Stimulated activated naive CD8-positive, alpha-beta T cell treated with anti-CD3 and anti-CD28 coated beads, Interleukin-15, Interleukin-2, amounts not matched to agents 100 ng/mL and 50 ng/mL, for 24 hours (primary cell): ENCODE results near the gene FOXF2.
"Not testable (repeated sequence)": the region's sequence is repeated elsewhere in the genome, so short reads cannot be mapped to it uniquely, and the experiment has no call there.

Source experiments
- H3K27ac Mint-ChIP-seq: one replicate; pipeline ENCODE4 v1.8.0; 2021; ENCODE audit warnings: mild to moderate bottlenecking, mixed read lengths
- H3K27me3 Mint-ChIP-seq: one replicate; pipeline ENCODE4 v1.8.0; 2021; ENCODE audit warnings: mixed read lengths
- H3K36me3 Mint-ChIP-seq: one replicate; pipeline ENCODE4 v1.8.0; 2021; ENCODE audit warnings: low read depth, mixed read lengths
- H3K4me1 Mint-ChIP-seq: one replicate; pipeline ENCODE4 v1.8.0; 2021; ENCODE audit warnings: low read depth, mixed read lengths
- H3K4me3 Mint-ChIP-seq: one replicate; pipeline ENCODE4 v1.8.0; 2021; ENCODE audit warnings: mild to moderate bottlenecking, mixed read lengths
- H3K9me3 Mint-ChIP-seq: one replicate; pipeline ENCODE4 v1.8.0; 2021; ENCODE audit warnings: mixed read lengths

The FOXF2 gene

DNA sequence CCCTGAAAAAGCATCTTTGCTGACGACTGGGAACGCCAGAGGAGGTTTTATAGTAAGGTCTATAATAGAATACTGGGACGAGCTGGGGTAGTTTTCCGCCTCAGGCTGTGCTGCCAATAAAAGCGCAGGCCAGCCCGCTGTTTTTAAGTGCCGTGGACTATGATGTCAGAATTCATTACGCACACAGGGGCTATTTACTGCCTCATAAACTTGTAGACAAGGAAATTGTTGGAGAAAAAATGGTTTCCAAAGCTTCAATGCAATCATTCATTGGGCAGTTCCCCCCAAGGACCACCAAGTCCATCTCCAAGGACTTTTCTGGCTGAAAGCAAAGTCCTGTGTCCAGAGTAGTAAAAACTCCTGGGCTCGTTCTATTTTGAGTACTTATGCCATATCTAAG lies 20.4 kb upstream of the FOXF2 start:
- H3K36me3 Mint-ChIP-seq: no peaks in the 10 kb centered on the region
- no peaks in the 10 kb centered on the region for H3K4me1 Mint-ChIP-seq
- no peak overlapping the region for H3K27ac Mint-ChIP-seq
- H3K9me3 Mint-ChIP-seq: no peaks in the 10 kb centered on the region
- peaks cover 83% of the 10 kb centered on the region for H3K27me3 Mint-ChIP-seq
- H3K4me3 Mint-ChIP-seq: no peak overlapping the region

DNA sequence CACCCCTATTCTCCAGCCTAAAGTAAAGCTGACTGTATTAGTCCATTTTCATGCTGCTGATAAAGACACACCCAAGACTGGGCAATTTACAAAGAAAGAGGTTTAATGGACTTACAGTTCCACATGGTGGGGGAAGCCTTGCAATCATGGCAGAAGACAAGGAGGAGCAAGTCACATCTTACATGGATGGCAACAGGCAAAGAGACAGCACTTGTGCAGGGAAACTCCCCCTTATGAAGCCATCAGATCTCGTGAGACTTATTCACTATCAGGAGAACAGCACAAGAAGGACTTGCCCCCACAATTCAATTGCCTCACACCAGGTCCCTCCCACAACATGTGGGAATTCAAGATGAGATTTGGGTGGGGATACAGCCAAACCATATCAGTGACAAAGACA lies 19.7 kb upstream of the FOXF2 start:
- H3K27ac Mint-ChIP-seq, H3K9me3 Mint-ChIP-seq, H3K36me3 Mint-ChIP-seq, H3K4me3 Mint-ChIP-seq, H3K4me1 Mint-ChIP-seq: not testable (repeated sequence)
- H3K27me3 Mint-ChIP-seq: peaks cover 83% of the 10 kb centered on the region

DNA sequence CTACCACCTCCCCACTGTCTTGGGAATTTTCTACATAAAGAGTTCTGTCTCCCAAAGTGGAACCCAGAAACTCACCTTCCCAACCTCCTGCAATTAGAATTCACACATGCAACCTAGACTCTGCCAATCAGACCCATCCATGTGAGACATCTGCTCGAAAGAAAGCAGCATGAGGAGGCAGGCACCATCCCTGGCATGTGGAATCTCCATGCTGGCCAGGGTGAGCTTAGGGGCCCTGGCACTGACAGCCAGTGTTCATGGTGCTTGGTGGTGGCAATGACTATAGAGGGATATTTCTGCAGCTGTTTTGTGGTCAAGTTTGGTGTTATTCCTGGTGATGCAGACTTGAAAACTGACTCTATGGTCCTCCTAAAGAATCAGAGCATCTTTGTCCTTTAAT lies 17.4 kb upstream of the FOXF2 start:
- Mint-ChIP-seq H3K27me3 (peaks cover 90% of the 10 kb centered on the region), H3K4me1 (no peaks in the 10 kb centered on the region), H3K4me3 (no peak overlapping the region), H3K27ac (no peak overlapping the region), H3K9me3 (no peaks in the 10 kb centered on the region), H3K36me3 (no peaks in the 10 kb centered on the region)

DNA sequence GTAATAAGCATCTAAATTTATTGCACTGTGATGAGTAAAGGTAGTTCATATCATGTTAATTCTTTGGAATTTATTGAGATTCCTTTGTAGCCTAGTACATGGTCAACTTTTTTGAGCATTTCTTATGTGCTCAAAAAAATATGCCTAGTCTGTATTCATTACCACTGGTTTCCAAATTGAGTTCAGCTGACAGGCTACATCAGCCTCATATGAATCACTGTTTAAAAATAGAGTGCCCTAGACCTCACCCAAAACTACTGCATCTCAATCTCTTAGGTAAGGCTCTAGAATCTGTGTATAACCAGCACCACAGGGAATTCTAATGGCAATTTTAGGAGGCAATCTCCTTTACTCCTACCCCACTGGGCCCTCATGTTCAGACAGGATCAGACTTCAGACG lies 16.7 kb upstream of the FOXF2 start:
- Mint-ChIP-seq H3K9me3 (no peaks in the 10 kb centered on the region), H3K27ac (no peak overlapping the region), H3K27me3 (peaks cover 91% of the 10 kb centered on the region), H3K36me3 (no peaks in the 10 kb centered on the region), H3K4me3 (no peak overlapping the region), H3K4me1 (peaks cover 3% of the 10 kb centered on the region)

DNA sequence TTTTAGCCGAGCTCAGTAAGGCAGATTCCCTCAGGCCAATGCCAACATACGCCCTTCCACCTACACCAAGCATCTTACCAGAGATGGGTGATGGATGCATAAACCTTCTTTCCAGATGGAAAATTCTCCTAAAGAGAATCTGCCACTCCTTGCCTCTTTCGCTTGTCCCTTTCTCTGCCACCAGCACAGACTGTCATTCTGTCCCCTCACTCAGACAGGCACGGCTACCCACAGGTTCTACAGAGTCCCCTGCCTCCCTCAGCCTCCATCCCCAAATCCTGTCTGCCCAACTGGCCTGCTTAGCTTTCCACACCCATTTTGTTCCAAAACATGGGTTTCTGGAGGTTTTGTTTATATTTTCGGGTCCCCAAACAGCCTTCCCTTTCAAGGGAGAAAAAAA lies 12.7 kb upstream of the FOXF2 start:
- H3K4me3 Mint-ChIP-seq: no peak overlapping the region
- no peaks in the 10 kb centered on the region for H3K36me3 Mint-ChIP-seq
- H3K27ac Mint-ChIP-seq: no peak overlapping the region
- H3K9me3 Mint-ChIP-seq: no peaks in the 10 kb centered on the region
- peaks cover 31% of the 10 kb centered on the region for H3K4me1 Mint-ChIP-seq
- H3K27me3 Mint-ChIP-seq: peaks cover 86% of the 10 kb centered on the region

DNA sequence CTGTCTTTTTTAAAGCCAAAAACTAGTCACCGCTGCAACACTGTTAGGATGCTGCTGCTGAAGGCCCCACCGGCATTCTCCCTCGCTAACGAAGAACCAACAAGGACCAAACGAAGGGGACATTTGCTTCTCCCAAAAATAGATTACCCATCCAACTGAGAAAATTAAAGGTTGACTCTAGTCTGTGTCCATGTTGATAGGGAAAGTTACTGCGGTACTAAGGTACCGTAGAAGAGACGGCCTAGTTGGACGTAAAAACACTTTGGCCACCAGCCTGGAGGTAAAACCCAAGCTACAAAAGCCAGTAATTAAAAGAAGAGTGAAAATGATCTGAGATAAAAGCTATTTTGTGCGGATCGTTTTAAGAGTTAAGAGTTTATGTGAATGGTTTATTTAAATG lies 11.8 kb upstream of the FOXF2 start:
- Mint-ChIP-seq H3K4me3 (no peak overlapping the region), H3K36me3 (no peaks in the 10 kb centered on the region), H3K27ac (no peak overlapping the region), H3K27me3 (peaks cover 80% of the 10 kb centered on the region), H3K4me1 (peaks cover 31% of the 10 kb centered on the region), H3K9me3 (no peaks in the 10 kb centered on the region)

DNA sequence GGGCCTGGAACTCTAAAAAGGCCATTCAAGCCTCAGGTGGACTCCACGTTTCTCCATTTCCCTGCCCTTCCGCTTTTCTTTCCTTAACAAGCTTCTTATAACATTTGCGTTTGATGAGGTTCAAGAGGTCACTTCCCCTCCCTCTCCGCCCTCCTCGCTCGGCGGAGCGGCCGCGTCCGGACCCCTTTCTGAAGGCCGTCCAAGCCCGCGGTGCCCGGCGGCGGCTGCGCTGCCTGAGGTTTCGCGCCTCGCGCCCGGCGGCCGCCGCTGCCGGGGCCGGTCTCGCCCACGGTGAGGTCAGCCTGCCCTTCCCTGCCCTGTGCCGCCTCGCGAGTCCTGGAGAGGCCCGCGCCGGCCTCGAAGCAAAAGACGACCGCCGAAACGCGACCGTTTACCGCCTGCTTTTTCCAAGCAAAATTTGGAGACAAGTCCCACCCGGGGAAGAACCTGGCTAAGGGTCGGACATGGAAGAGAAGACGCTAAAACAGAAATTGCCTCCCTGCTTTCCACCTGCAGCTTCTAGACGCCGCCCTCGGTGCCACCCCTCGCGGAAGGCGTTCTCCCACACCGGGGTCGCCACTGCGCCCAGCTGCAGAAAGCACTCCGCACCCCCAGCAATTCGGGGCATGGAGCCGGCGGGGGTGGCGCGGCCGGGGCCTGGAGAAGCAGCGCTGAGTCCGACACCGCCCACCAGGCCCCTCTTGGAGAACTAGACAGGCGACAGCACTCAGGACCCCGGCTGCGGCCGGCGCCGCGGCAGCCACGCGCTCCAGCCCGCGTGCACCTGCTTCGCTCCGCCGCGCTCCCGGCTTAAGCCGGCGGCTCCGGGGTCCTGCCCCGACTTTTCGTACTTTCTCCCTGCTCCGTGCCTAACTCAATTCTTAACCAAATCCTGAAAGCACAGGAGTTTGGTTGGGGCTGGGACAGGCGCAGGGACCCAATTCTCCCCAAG lies 11.0 kb upstream of the FOXF2 start:
- Mint-ChIP-seq H3K9me3 (no peaks in the 10 kb centered on the region), H3K27ac (no peak overlapping the region), H3K4me1 (peaks cover 31% of the 10 kb centered on the region), H3K27me3 (peaks cover 79% of the 10 kb centered on the region), H3K4me3 (no peak overlapping the region), H3K36me3 (no peaks in the 10 kb centered on the region)

DNA sequence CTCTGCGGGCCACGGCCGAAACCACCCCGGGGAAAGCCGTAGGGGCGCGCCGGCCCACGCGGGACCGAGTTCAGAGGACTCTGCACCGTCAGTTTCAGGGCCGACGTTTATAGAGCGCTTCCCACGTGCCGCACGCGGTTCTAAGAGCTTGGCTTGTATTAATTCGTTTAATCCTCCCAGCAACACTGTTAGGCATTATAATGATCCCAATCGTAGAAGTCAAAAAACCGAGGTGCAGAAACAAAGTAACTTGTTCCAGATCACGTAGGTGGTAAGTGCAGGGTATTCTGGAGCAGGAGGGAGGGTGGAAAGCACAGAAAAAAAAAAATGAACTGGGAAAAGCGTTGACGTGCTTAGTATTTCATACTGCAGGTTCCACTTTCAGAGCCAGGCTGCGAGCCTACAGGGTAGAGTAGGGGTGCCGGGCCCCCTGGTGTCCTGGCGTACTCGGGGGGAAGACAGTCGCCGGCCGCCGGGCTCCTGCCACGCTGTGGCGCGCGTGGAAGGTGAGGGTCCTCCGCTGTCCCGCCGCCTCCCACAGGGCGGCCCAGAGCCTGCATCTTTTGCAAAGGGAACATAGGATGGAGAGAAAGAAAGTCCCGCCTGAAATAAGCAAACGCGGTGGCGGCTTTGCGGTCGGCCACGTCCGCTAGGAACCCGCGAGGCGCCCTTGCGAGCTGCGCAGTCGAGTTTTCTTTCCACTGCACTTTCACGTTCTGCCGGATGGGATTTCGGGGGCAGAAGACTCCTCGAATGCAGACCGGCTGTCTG lies 10.2 kb upstream of the FOXF2 start:
- peaks cover 31% of the 10 kb centered on the region for H3K4me1 Mint-ChIP-seq
- H3K4me3 Mint-ChIP-seq: peak overlapping the region; percentile 68
- no peaks in the 10 kb centered on the region for H3K36me3 Mint-ChIP-seq
- no peaks in the 10 kb centered on the region for H3K9me3 Mint-ChIP-seq
- H3K27me3 Mint-ChIP-seq: peaks cover 74% of the 10 kb centered on the region
- H3K27ac Mint-ChIP-seq: peak overlapping the region; percentile 53

DNA sequence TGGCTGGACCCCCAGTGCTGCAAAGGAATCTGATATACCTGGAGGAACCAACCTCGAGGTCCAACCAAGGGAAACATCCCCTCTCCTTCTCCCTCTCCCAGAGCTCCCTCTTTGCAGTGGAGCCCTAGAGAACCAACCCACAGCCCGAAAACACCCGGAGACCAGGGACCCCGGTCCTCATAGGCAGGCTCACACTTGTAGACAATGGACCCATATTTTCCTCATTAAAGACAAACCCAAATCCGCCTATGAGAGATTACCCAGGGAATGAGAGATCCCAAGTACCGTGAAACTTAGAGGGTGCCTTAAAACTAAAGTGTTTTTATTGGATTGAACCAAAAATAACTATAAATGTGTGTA lies 9.6 kb upstream of the FOXF2 start:
- H3K4me1 Mint-ChIP-seq: peaks cover 32% of the 10 kb centered on the region
- H3K36me3 Mint-ChIP-seq: no peaks in the 10 kb centered on the region
- no peaks in the 10 kb centered on the region for H3K9me3 Mint-ChIP-seq
- H3K27ac Mint-ChIP-seq: no peak overlapping the region
- peaks cover 72% of the 10 kb centered on the region for H3K27me3 Mint-ChIP-seq
- H3K4me3 Mint-ChIP-seq: peak overlapping the region; percentile 5

DNA sequence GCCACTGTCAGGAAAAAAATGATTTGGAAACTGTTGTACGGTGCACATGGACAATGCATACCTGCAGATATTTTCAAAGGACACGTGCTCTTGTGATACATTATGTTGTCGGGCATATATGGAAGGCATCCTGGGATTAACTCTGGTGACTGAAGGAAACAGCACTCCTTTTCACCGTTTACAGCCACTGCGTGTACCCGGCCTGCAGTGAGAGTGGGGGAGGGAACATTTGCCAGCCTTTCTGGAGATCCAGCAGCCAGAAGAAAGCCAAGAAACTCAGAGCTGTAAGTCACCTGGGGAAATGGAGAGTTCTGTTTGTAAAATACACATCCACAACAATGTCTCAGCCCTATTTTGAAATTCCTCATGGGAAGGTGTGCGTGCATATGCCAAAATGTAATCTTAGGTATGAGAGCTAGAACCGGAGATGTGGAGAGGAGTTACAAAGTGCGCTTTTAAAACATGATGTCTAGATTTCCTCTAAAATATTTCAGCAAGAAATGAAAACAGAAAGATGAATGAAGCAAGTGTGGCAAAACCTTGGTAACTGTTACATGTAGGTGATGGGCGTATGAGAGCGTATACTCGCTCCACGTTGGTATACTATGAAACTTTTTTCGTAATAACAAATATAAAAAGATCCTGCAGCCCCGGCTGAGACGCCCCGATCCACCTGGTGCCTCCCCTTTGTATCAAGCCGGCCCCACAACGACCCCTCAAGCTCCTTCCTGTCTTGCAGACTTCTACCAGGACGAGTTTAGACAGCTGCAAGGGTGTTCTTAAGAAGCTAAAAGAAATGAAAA lies 8.6 kb upstream of the FOXF2 start:
- Mint-ChIP-seq H3K4me3 (peak overlapping the region; percentile 49), H3K9me3 (no peaks in the 10 kb centered on the region), H3K36me3 (no peaks in the 10 kb centered on the region), H3K27ac (no peak overlapping the region), H3K4me1 (peaks cover 41% of the 10 kb centered on the region), H3K27me3 (peaks cover 75% of the 10 kb centered on the region)

DNA sequence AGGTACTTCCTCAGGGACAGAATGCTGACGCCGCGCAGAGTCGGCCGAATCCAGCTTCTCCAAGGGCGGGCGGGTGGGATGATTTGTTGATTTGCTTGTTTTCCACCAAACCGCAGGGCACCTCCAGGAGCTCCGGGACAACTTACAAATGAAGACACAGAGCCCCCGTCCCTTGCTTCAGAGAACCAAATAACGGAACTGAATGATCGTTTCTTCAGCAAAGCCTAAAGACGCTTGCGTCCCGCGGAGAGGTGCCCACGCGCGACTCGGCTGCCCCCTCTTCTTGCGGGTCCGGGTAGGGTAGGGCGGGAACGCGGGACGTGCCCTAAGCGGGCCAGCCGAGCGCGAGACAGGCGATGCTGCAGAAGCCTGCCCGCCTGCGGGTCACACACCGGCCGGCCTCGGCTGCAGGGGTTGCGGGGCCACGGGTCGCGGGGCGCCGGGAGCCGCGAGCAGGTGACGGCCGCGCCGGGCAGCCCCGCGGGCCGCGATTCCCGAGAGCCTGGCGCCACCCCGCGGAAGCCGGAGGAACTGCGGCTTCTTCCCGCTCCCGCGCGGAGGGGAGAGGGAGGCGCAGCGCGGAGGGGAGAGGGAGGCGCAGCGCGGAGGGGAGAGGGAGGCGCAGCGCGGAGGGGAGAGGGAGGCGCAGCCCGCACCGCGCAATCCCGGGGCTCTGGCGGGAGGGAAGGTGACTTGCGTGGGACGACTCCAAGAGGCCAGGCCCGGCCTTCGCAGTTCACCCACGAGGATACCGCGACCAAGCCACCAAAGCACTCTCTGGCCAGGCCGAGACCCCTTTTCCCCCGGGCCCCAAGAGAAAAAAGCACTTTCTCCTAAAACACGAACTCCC lies 7.7 kb upstream of the FOXF2 start:
- H3K4me3 Mint-ChIP-seq: no peak overlapping the region
- no peak overlapping the region for H3K27ac Mint-ChIP-seq
- no peaks in the 10 kb centered on the region for H3K9me3 Mint-ChIP-seq
- H3K36me3 Mint-ChIP-seq: no peaks in the 10 kb centered on the region
- peaks cover 74% of the 10 kb centered on the region for H3K27me3 Mint-ChIP-seq
- H3K4me1 Mint-ChIP-seq: peaks cover 41% of the 10 kb centered on the region

DNA sequence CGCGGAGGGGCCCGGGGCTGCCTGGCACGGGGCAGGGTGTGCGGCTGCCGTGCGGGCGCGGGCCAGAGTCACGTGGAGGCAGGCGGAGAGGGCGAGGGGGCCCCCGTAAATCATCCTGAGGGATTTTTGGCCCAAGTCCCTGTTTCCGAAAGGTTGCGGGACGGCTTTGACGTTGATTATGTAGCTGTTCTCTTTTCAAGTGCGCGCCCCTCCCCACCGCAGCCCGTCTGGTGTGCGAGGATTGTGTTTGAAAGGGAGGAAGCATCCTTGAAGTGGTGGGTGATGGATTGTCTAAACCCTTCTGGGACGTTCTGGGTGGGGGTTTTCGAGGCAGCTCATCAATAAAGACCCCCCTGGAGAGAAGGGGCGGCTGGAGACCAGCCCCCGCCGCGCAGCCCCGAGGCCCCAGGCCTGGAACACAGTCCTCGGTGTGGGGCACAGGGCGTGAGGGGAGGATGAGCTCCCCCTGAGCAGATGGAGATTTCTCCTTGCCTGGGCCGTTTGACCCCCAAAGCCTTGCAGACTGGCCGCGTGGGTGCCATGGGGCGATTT lies 7.0 kb upstream of the FOXF2 start:
- H3K9me3 Mint-ChIP-seq: no peaks in the 10 kb centered on the region
- H3K4me1 Mint-ChIP-seq: peaks cover 40% of the 10 kb centered on the region
- H3K4me3 Mint-ChIP-seq: no peak overlapping the region
- peaks cover 77% of the 10 kb centered on the region for H3K27me3 Mint-ChIP-seq
- no peak overlapping the region for H3K27ac Mint-ChIP-seq
- no peaks in the 10 kb centered on the region for H3K36me3 Mint-ChIP-seq

DNA sequence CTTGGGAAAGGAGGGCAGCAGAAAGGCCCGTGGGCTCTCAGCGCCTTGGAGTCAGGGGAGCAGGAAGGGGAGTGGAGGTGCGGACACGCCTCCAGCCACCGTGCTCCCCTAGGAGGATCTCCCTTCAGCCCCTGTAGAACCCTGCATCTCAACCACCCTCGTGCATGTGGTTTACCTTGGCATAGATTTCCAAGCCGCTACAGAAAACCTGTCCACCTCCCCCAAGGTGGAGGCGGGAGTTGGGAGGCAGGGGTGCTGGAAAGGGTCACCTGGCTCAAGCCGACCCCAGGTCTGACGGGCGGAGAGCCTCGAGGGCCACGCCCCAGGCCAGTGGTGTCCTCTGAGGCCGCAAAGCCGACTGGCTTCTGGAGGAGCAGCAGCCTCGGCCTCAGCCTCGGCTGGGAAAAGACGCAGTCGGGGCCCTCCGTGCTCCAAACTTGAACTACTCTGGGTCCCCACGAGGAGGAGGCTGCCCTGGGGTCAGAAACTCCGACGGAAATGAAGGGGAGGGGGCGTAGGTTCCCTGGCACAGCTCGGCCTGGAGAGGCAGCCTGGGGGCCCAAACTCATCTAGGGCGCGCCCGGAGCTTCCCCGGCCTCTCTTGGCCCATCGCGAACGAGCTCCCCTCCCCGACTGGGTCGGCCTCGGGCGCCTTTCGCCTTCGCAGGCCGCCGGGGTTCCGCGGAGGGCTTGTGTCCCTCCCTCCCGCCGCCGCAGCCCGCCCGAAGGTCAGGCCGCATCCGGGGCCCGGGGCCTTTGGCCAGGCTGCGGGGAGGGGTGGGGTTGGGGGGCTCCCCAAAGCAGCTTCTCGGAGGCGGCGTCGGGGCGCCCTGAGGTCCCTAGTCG lies 6.3 kb upstream of the FOXF2 start:
- Mint-ChIP-seq H3K27me3 (peaks cover 77% of the 10 kb centered on the region), H3K36me3 (no peaks in the 10 kb centered on the region), H3K27ac (no peak overlapping the region), H3K4me1 (peaks cover 37% of the 10 kb centered on the region), H3K4me3 (no peak overlapping the region), H3K9me3 (no peaks in the 10 kb centered on the region)
